ENCODE measurements around the gene CCDC14.

DNA sequence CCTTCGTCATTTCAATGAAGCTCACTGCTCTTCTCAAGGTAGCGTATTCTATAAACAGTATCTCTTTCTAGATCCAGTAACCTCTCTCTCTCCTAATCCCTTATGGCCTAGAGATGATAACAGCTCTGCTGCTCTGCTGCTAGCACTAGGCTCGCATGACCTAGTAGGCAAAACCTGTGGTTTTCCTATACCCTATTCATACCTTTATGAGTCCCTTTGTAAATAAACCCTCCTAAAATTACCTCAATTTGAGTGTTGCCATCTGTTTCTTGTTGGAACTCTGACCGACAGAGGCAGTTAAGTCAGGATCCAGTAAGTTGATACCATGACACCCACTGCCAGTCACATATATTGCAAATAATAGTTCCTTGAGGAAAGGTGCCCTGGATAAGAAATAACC, 7.3 kb downstream of the CCDC14 start:
- no peak for TF ChIP-seq POLR2A (IDR thresholded peaks at IDR 0.05)
- TF ChIP-seq CTCF (IDR thresholded peaks at IDR 0.05): no peak
